Activated CD4-positive, alpha-beta T cell treated with anti-CD3 and anti-CD28 coated beads, Interleukin-2, amount 50 U/mL, for 1 hour (primary cell): ENCODE measurements around the gene SLC34A1.

Source experiments
- DNase-seq: peaks from one replicate; pipeline ENCODE4 v3.0.0-alpha.2; 2020

Gene SLC34A1

GRCh38 chr5:177389241-177390169 lies 5.3 kb downstream of the SLC34A1 start:
- peak; percentile 46 for DNase-seq

- DNase-seq, result peak; percentile 86
These were observed 6.4 kb downstream of the SLC34A1 start for GRCh38 chr5:177390363-177391300.

GRCh38 chr5:177392765-177393164 lies 8.5 kb downstream of the SLC34A1 start:
- DNase-seq, result no peak

- no peak for DNase-seq
These were observed 9.1 kb downstream of the SLC34A1 start for GRCh38 chr5:177393206-177393765.

- no peak for DNase-seq
These were observed 9.8 kb downstream of the SLC34A1 start for GRCh38 chr5:177393990-177394389.

- DNase-seq, result no peak
These were observed 11.8 kb downstream of the SLC34A1 start for GRCh38 chr5:177396078-177396477.

GRCh38 chr5:177396807-177397206 lies 12.6 kb downstream of the SLC34A1 start:
- no peak for DNase-seq

- no peak for DNase-seq
These were observed 13.7 kb downstream of the SLC34A1 start for GRCh38 chr5:177397875-177398390.

- no peak for DNase-seq
These were observed 16.0 kb downstream of the SLC34A1 start, which contains the start of gene PFN3 for GRCh38 chr5:177399997-177400868. TSS of gene PFN3 (minus strand) at chr5:177400661. CDS start at chr5:177400576, 85 bp downstream.

- peak; percentile 67 for DNase-seq
These were observed 18.2 kb downstream of the SLC34A1 start for GRCh38 chr5:177402271-177403043.

- DNase-seq, result peak; percentile 55
These were observed 19.0 kb downstream of the SLC34A1 start for GRCh38 chr5:177403102-177403791.

- peak; percentile 84 for DNase-seq
These were observed 19.8 kb downstream of the SLC34A1 start for GRCh38 chr5:177403792-177404640.

GRCh38 chr5:177404641-177405179 lies 20.5 kb downstream of the SLC34A1 start:
- no peak for DNase-seq

- DNase-seq, result no peak
These were observed 21.1 kb downstream of the SLC34A1 start for GRCh38 chr5:177405312-177405711.

- no peak for DNase-seq
These were observed 21.6 kb downstream of the SLC34A1 start for GRCh38 chr5:177405805-177406204.

- DNase-seq, result no peak
These were observed 25.0 kb downstream of the SLC34A1 start, which contains the start of gene F12 for GRCh38 chr5:177409043-177409801. TSS of gene F12 (minus strand) at chr5:177409564. CDS start at chr5:177409527, 37 bp downstream.

- DNase-seq, result no peak
These were observed 26.3 kb downstream of the SLC34A1 start for GRCh38 chr5:177410575-177410974.

GRCh38 chr5:177412603-177413233 lies 28.5 kb downstream of the SLC34A1 start:
- no peak for DNase-seq
